Thoracic aorta (tissue), 2 donors: Measurements from ENCODE around the gene C1orf74. TPM values are rescaled to one million over a fixed set of nuclear protein-coding genes. Genes with fewer than 3 reads are reported as not detected.

ENCODE experiments used
- ATAC-seq: fragments of 150-250 bp; one replicate; pipeline ENCODE4 v1.8.0; 2017; ENCODE audit warnings: low read depth; ENCODE audit not compliant: insufficient number of reproducible peaks, low FRiP score
- DNase-seq: peaks from one replicate; pipeline ENCODE4 v3.0.0-alpha.2; 2020; ENCODE audit warnings: low spot score
- H3K27ac ChIP-seq, 2 donors: fragments of 200-600 bp; sonication (generic); 1 replicate in 1 of 2; 2 replicates in 1 of 2; pipeline ENCODE4 v1.5.1; 2016; ENCODE audit warnings: mild to moderate bottlenecking in 2 of 2, moderate library complexity in 2 of 2
- H3K27me3 ChIP-seq: fragments of 200-600 bp; sonication (generic); replicated peaks from 2 replicates; pipeline ENCODE4 v1.6.0; 2016; ENCODE audit warnings: mild to moderate bottlenecking; ENCODE audit not compliant: insufficient read depth
- H3K36me3 ChIP-seq: fragments of 200-600 bp; sonication (generic); one replicate; pipeline ENCODE4 v1.5.1; 2016
- H3K4me1 ChIP-seq, 2 donors: fragments of 200-600 bp; sonication (generic); 1 replicate in 1 of 2; 2 replicates in 1 of 2; pipeline versions ENCODE4 v1.5.1 to v1.6.0; 2016; ENCODE audit warnings: low read depth in 2 of 2, mild to moderate bottlenecking in 1 of 2; ENCODE audit not compliant: control insufficient read depth in 1 of 2
- H3K4me3 ChIP-seq: fragments of 200-600 bp; sonication (generic); 2 replicates; pipeline ENCODE4 v1.5.1; 2016; ENCODE audit warnings: mild to moderate bottlenecking
- H3K9me3 ChIP-seq: fragments of 200-600 bp; sonication (generic); 2 replicates; pipeline ENCODE4 v1.5.1; 2016
- CTCF ChIP-seq: fragments of 200-600 bp; sonication (generic); IDR thresholded peaks from one replicate; pipeline ENCODE4 v1.5.1; 2019; ENCODE audit warnings: antibody characterized with exemption
- total RNA-seq, 2 donors: library from RNA; depleted of rRNA; stranded (reverse); fragments of >200 nt; gene quantifications; one replicate each; pipeline versions ENCODE4 v1.1.0 to v1.2.3, GENCODE V29; 2016

C1orf74 gene
- total RNA-seq, 2 donors from 2014 or later = 1.5 to 1.6 TPM

- H3K4me1 ChIP-seq = peaks cover 12 to 14% of the 10 kb centered on the region in 2 donors
- H3K36me3 ChIP-seq = no peaks in the 10 kb centered on the region
- no peak overlapping the region for H3K4me3 ChIP-seq
- H3K27me3 ChIP-seq = no peaks in the 10 kb centered on the region
- DNase-seq (no peak), ATAC-seq (no peak)
- no peak for TF ChIP-seq CTCF
- no peak overlapping the region for H3K27ac ChIP-seq
- H3K9me3 ChIP-seq = no peaks in the 10 kb centered on the region
These were observed 41.5 kb upstream of the C1orf74 start for GRCh38 chr1:209825591-209826434.

GRCh38 chr1:209823143-209824041 is 39.0 kb upstream of the C1orf74 start:
- peaks cover 3% of the 10 kb centered on the region in 2 donors for H3K4me1 ChIP-seq
- no peaks in the 10 kb centered on the region for H3K9me3 ChIP-seq
- no peak overlapping the region for H3K27ac ChIP-seq
- ATAC-seq = no peak
- H3K27me3 ChIP-seq = no peaks in the 10 kb centered on the region
- H3K36me3 ChIP-seq = no peaks in the 10 kb centered on the region
- peak overlapping the region; percentile 5 for H3K4me3 ChIP-seq
- TF ChIP-seq CTCF = peak; percentile 68
- DNase-seq = no peak

- Histone ChIP-seq H3K27me3 (no peaks in the 10 kb centered on the region), H3K4me3 (peak overlapping the region; percentile 5), H3K4me1 (peaks cover 3% of the 10 kb centered on the region in 2 donors), H3K9me3 (no peaks in the 10 kb centered on the region), H3K36me3 (no peaks in the 10 kb centered on the region), H3K27ac (no peak overlapping the region)
- no peak for DNase-seq
- no peak for ATAC-seq
- TF ChIP-seq CTCF = no peak
These were observed 38.3 kb upstream of the C1orf74 start for GRCh38 chr1:209822706-209823105.

DNA sequence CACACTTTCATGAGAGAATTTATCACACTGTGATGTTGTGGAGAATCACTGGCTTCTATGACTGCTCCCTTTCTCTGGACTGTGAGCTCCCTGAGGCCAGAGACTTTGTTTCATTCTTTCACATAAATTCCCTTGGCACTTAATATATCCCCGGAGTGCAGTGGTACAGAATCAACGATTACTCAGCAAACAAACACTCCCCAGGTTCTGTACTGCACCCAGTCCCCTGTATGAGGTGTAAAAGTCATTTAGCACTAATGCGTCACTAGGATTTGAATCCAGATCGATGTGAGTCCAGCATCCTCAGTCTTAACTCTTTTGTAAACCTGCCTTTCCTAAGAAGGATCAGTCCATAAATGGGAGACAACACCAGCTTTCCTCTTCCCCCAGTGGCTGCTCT is 36.6 kb upstream of the C1orf74 start:
- no peak for DNase-seq
- no peaks in the 10 kb centered on the region for H3K36me3 ChIP-seq
- H3K27me3 ChIP-seq = no peaks in the 10 kb centered on the region
- peaks cover 0 to 3% of the 10 kb centered on the region in 2 donors for H3K4me1 ChIP-seq
- no peak overlapping the region for H3K27ac ChIP-seq
- ATAC-seq = no peak
- no peaks in the 10 kb centered on the region for H3K9me3 ChIP-seq
- no peak for TF ChIP-seq CTCF
- H3K4me3 ChIP-seq = no peak overlapping the region

DNA sequence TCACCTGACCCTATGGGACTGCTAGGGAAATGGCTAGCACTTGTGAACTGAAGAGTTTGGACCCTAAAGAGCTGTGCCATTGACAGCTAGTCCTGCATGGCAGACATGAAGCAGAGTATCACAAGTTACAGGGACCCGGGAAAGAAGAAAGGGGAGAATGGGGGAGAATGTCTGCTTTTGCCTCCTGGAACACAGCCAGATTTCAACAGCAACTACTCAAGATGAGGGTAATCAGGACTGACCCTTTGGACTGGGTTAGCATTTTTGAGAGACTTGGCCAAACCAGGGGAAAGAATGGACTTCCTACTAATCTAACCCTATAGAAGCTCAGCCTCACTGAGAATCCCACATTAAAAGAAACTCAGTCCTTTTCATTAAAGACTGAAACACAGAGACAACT is 34.7 kb upstream of the C1orf74 start:
- Histone ChIP-seq H3K36me3 (no peaks in the 10 kb centered on the region), H3K4me1 (peaks cover 0 to 3% of the 10 kb centered on the region in 2 donors), H3K27ac (no peak overlapping the region), H3K4me3 (no peak overlapping the region), H3K9me3 (no peaks in the 10 kb centered on the region), H3K27me3 (no peaks in the 10 kb centered on the region)
- no peak for TF ChIP-seq CTCF
- no peak for ATAC-seq
- no peak for DNase-seq
